Hepatocyte (in vitro differentiated cells): Measurements from ENCODE around the gene FGF5. TPM values are rescaled to one million over a fixed set of nuclear protein-coding genes. Genes with fewer than 3 reads are reported as not detected.
"Not testable (repeated sequence)": the region's sequence is repeated elsewhere in the genome, so short reads cannot be mapped to it uniquely, and the experiment has no call there.

Experiments used
- DNase-seq: peaks from one replicate; pipeline ENCODE4 v3.0.0-alpha.2; 2016; ENCODE audit warnings: low spot score
- H2AFZ ChIP-seq: fragments of 200-600 bp; sonication (generic); 2 replicates; pipeline ENCODE4 v1.6.0; 2016; ENCODE audit warnings: antibody characterized with exemption, mild to moderate bottlenecking
- H3K27ac ChIP-seq: fragments of 200-600 bp; sonication (generic); 2 replicates; pipeline ENCODE4 v1.5.1; 2016; ENCODE audit warnings: mild to moderate bottlenecking
- H3K27me3 ChIP-seq: fragments of 200-600 bp; sonication (generic); 2 replicates; pipeline ENCODE4 v1.6.1; 2016
- H3K36me3 ChIP-seq: fragments of 200-600 bp; sonication (generic); replicated peaks from 2 replicates; pipeline ENCODE4 v1.5.1; 2016; ENCODE audit warnings: low read depth; ENCODE audit not compliant: insufficient read depth
- H3K4me1 ChIP-seq: fragments of 200-600 bp; sonication (generic); 2 replicates; pipeline ENCODE4 v1.5.1; 2016; ENCODE audit warnings: mild to moderate bottlenecking, moderate library complexity; ENCODE audit not compliant: insufficient read depth
- H3K4me2 ChIP-seq: fragments of 200-600 bp; sonication (generic); 2 replicates; pipeline ENCODE4 v1.6.0; 2016
- H3K4me3 ChIP-seq: fragments of 200-600 bp; sonication (generic); 2 replicates; pipeline ENCODE4 v1.5.1; 2016; ENCODE audit warnings: mild to moderate bottlenecking
- H3K79me2 ChIP-seq: fragments of 200-600 bp; sonication (generic); 2 replicates; pipeline ENCODE4 v1.6.0; 2017; ENCODE audit warnings: mild to moderate bottlenecking
- H3K9me2 ChIP-seq: fragments of 200-600 bp; sonication (generic); replicated peaks from 2 replicates; pipeline ENCODE4 v1.6.0; 2017; ENCODE audit warnings: mild to moderate bottlenecking; ENCODE audit not compliant: insufficient read depth
- H3K9me3 ChIP-seq: fragments of 200-600 bp; sonication (generic); 2 replicates; pipeline ENCODE4 v1.5.1; 2016; ENCODE audit warnings: low read depth, mild to moderate bottlenecking
- H4K20me1 ChIP-seq: fragments of 200-600 bp; sonication (generic); 2 replicates; pipeline ENCODE4 v1.6.0; 2016; ENCODE audit warnings: mild to moderate bottlenecking; ENCODE audit not compliant: insufficient read depth, poor library complexity, severe bottlenecking
- CTCF ChIP-seq: fragments of 200-600 bp; sonication (generic); IDR thresholded peaks from 2 replicates; pipeline ENCODE4 v1.5.1; 2016; ENCODE audit warnings: antibody characterized with exemption, mild to moderate bottlenecking; ENCODE audit not compliant: poor library complexity
- EZH2 ChIP-seq: fragments of 200-600 bp; sonication (generic); IDR thresholded peaks from 2 replicates; pipeline ENCODE4 v1.6.1; 2016; ENCODE audit warnings: antibody characterized with exemption, mild to moderate bottlenecking, borderline replicate concordance
- EZH2phosphoT487 ChIP-seq: fragments of 200-600 bp; sonication (generic); IDR thresholded peaks from one replicate; pipeline ENCODE4 v1.6.1; 2018; ENCODE audit warnings: antibody characterized with exemption, mild to moderate bottlenecking, low read depth, moderate library complexity; ENCODE audit not compliant: unreplicated experiment, severe bottlenecking
- WGBS: methylation state at CpG from one replicate; pipeline ENCODE4 v1.1.6; 2016; ENCODE audit warnings: low lambda C conversion rate; ENCODE audit errors: missing lambda C conversion rate; 5-methylcytosine and 5-hydroxymethylcytosine counted together
- polyA plus RNA-seq: library from polyadenylated mRNA; unstranded; fragments of >200 nt; fragmentation: Nextera tagmentation; extraction: Ambion mirVana; gene quantifications from 2 replicates; pipeline ENCODE4 v1.2.1, GENCODE V29; 2016
- total RNA-seq: library from RNA; depleted of rRNA; stranded (reverse); fragments of >200 nt; gene quantifications from 2 replicates; pipeline ENCODE4 v1.2.3, GENCODE V29; 2014

The FGF5 gene
- total and polyA plus RNA-seq, 2 experiments from 2014 or later: 0.42 TPM; not detected in 1

- H3K4me2 ChIP-seq: no peak overlapping the region
These were observed 20.0 kb downstream of the FGF5 start for GRCh38 chr4:80286451-80286850.

GRCh38 chr4:80290665-80291064, 24.2 kb downstream of the FGF5 start:
- H3K27ac ChIP-seq, H3K4me3 ChIP-seq, H4K20me1 ChIP-seq, H3K9me3 ChIP-seq, H3K4me1 ChIP-seq, H3K36me3 ChIP-seq, H3K79me2 ChIP-seq, H3K4me2 ChIP-seq, H3K27me3 ChIP-seq, H2AFZ ChIP-seq, DNase-seq, H3K9me2 ChIP-seq: not testable (repeated sequence)
- 95% methylated on average over 2 of the region's 2 CpGs for WGBS

More at GRCh38 chr4:80286451-80286850, 20.0 kb downstream of the FGF5 start:
- TF ChIP-seq EZH2 (no peak), CTCF (no peak), EZH2phosphoT487 (no peak)
- H2AFZ ChIP-seq: no peak overlapping the region
- H3K36me3 ChIP-seq: no peaks in the 10 kb centered on the region
- no peaks in the 10 kb centered on the region for H4K20me1 ChIP-seq
- no peaks in the 10 kb centered on the region for H3K9me3 ChIP-seq
- H3K27ac ChIP-seq: no peak overlapping the region
- H3K79me2 ChIP-seq: no peaks in the 10 kb centered on the region
- no peak overlapping the region for H3K4me3 ChIP-seq
- WGBS: 74% methylated on average over 7 of the region's 7 CpGs
- H3K9me2 ChIP-seq: no peaks in the 10 kb centered on the region
- H3K27me3 ChIP-seq: no peaks in the 10 kb centered on the region
- no peak for DNase-seq
- H3K4me1 ChIP-seq: no peaks in the 10 kb centered on the region

GRCh38 chr4:80294206-80294605, 27.7 kb downstream of the FGF5 start:
- no peak overlapping the region for H2AFZ ChIP-seq
- H3K27me3 ChIP-seq: no peaks in the 10 kb centered on the region
- no peak overlapping the region for H3K27ac ChIP-seq
- TF ChIP-seq CTCF (no peak), EZH2 (no peak), EZH2phosphoT487 (no peak)
- peak overlapping the region; percentile 42 for H3K4me2 ChIP-seq
- 73% methylated on average over 2 of the region's 2 CpGs for WGBS
- H3K9me2 ChIP-seq: no peaks in the 10 kb centered on the region
- no peak overlapping the region for H3K4me3 ChIP-seq
- H3K36me3 ChIP-seq: no peaks in the 10 kb centered on the region
- no peak for DNase-seq
- H3K9me3 ChIP-seq: no peaks in the 10 kb centered on the region
- no peaks in the 10 kb centered on the region for H3K79me2 ChIP-seq
- H3K4me1 ChIP-seq: no peaks in the 10 kb centered on the region
- no peaks in the 10 kb centered on the region for H4K20me1 ChIP-seq

- Histone ChIP-seq H3K4me3 (no peak overlapping the region), H2AFZ (no peak overlapping the region), H3K36me3 (no peaks in the 10 kb centered on the region), H3K27me3 (no peaks in the 10 kb centered on the region), H4K20me1 (no peaks in the 10 kb centered on the region), H3K4me2 (no peak overlapping the region), H3K9me3 (no peaks in the 10 kb centered on the region), H3K79me2 (no peaks in the 10 kb centered on the region), H3K4me1 (no peaks in the 10 kb centered on the region), H3K27ac (no peak overlapping the region), H3K9me2 (no peaks in the 10 kb centered on the region)
- TF ChIP-seq EZH2 (no peak), EZH2phosphoT487 (no peak), CTCF (no peak)
- 65% methylated on average over 3 of the region's 3 CpGs for WGBS
- DNase-seq: no peak
These were observed 28.9 kb downstream of the FGF5 start for GRCh38 chr4:80295336-80295735.
